ENCODE measurements around the gene URI1. TPM values are rescaled to one million over a fixed set of nuclear protein-coding genes. Genes with fewer than 3 reads are reported as not detected.

Gene URI1
- total and polyA plus RNA-seq, 2 experiments from 2014 or later: 16.2 to 58.1 TPM

DNA sequence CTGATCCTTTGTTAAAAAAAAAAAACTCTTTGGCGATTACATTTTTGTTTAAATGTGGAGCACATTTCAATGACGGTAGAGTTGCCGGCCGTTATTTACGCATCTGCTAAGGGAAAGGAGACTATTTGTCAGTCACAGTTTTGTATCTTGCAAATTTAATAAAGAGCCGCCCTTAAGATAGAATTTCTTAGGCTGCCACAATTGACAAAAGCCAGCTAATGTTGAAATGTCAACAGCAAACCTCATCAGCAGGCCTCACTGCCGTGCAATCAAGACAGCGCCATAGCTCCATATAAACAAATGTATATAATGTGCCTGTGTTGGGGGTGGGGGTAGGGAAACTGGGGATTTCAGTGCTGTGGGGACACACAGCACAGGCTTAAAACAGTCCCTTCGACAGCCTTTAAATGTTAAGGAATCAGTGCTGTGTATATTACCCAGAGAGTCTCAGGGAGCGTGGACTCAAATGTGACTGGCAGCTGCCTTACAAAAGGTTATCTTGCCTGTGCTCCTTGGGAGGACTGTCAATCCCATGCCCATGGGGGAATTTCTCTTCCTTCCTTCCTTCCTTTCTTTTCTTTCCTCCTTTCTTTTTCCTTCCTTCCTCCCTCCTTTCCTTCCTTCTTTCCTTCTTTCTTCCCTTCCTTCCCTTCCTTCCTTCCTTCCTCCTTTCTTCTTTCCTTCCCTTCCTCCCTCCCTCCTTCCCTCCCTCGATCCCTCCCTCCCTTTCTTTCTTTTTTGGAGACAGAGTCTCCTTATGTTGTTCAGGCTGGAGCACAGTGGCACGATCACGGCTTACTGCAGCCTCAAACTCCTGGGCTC lies 108.0 kb downstream of the URI1 start:
- H3K27me3 ChIP-seq (replicated peaks; ENCODE audit: insufficient read depth): no peaks in the 10 kb centered on the region
- in situ Hi-C loops (cut with MboI): no loop called here
- no peak for DNase-seq
- no peaks in the 10 kb centered on the region for H3K9me2 ChIP-seq (ENCODE audit: insufficient read depth)
- TF ChIP-seq EZH2phosphoT487 (IDR thresholded peaks at IDR 0.05; ENCODE audit: insufficient read depth, low read depth): no peak
- no peak for TF ChIP-seq EZH2 (IDR thresholded peaks at IDR 0.05; ENCODE audit: insufficient read depth, poor library complexity, severe bottlenecking)
- no peaks in the 10 kb centered on the region for H3K79me2 ChIP-seq (ENCODE audit: insufficient read depth)
- no peaks in the 10 kb centered on the region for H3K9me3 ChIP-seq (ENCODE audit: low read depth)
- H3K4me2 ChIP-seq (ENCODE audit: unreplicated experiment): no peak overlapping the region
- no peaks in the 10 kb centered on the region for H3K36me3 ChIP-seq (ENCODE audit: low read depth)
- H2AFZ ChIP-seq: no peak overlapping the region
- no peaks in the 10 kb centered on the region for H3K4me1 ChIP-seq (ENCODE audit: insufficient read depth)
- 61 to 63% methylated on average over 12 to 13 of the region's 13 CpGs for WGBS, 2 experiments (ENCODE audit: low coverage in 1 of 2, low lambda C conversion rate in 2 of 2, missing lambda C conversion rate in 2 of 2)
- H4K20me1 ChIP-seq (ENCODE audit: insufficient read depth): no peaks in the 10 kb centered on the region
- H3F3A ChIP-seq (ENCODE audit: insufficient read depth): peaks cover 5% of the 10 kb centered on the region; the same call in 1 of the 2 replicates
- no peak overlapping the region for H3K27ac ChIP-seq
- no peak overlapping the region for H3K4me3 ChIP-seq
- no peak overlapping the region for H3K9ac ChIP-seq

DNA sequence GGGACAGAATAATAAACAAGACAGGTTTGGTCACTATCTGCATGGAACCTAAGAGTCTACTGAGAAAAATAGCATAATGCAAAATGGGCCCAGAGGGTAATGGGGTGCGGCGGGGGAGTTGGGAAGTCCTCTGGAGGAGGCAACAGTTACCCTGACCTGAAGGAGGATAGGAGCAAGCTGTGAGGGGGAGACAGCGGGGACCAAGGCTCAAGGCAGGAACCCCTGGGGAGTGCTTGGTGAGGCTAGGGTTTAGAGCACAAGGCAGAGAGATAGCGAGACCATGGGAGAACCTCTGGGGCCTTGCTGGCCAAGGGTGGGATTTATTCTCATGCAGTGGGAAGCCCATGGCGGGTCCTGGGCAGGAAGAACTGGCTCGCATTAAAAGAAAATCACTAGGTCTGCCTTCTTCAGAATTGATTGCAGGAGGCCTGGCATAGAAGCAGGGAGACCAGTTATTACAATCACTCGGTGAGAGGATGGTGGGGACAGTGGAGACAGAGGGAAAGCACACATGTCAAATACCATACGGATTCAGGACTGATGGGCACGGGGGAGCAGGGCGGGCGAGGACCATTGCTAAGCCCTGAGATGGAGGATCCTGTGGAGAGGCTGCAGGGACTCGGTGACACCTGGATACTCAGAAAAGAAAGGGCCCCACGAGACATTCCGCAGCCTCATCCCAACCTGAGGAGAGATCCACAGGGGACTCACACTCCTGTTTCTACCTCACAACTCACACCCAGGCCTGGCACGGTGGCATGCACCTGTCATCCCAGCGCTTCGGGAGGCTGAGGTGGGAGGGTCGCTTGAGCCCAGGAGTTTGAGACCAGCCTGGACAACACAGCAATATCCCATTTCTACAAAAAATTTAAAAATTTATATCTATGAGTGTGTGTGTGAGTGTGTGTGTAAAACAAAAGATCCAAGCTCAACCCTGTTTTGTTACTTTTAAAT lies 110.4 kb downstream of the URI1 start:
- no peaks in the 10 kb centered on the region for H3K27me3 ChIP-seq (replicated peaks; ENCODE audit: insufficient read depth)
- H2AFZ ChIP-seq: no peak overlapping the region
- H3K9me3 ChIP-seq (ENCODE audit: low read depth): no peaks in the 10 kb centered on the region
- no peaks in the 10 kb centered on the region for H3K4me1 ChIP-seq (ENCODE audit: insufficient read depth)
- H3F3A ChIP-seq (ENCODE audit: insufficient read depth): no peaks in the 10 kb centered on the region
- TF ChIP-seq EZH2phosphoT487 (IDR thresholded peaks at IDR 0.05; ENCODE audit: insufficient read depth, low read depth) (no peak), EZH2 (IDR thresholded peaks at IDR 0.05; ENCODE audit: insufficient read depth, poor library complexity, severe bottlenecking) (no peak)
- H3K4me3 ChIP-seq: no peak overlapping the region
- DNase-seq: no peak
- H3K79me2 ChIP-seq (ENCODE audit: insufficient read depth): no peaks in the 10 kb centered on the region
- H3K36me3 ChIP-seq (ENCODE audit: low read depth): no peaks in the 10 kb centered on the region
- no peak overlapping the region for H3K27ac ChIP-seq
- H3K9ac ChIP-seq: no peak overlapping the region
- H3K4me2 ChIP-seq (ENCODE audit: unreplicated experiment): no peak overlapping the region
- no peaks in the 10 kb centered on the region for H3K9me2 ChIP-seq (ENCODE audit: insufficient read depth)
- H4K20me1 ChIP-seq (ENCODE audit: insufficient read depth): no peaks in the 10 kb centered on the region
- in situ Hi-C loops (cut with MboI): no loop called here
- 76 to 78% methylated on average over 18 of the region's 18 CpGs for WGBS, 2 experiments (ENCODE audit: low coverage in 1 of 2, low lambda C conversion rate in 2 of 2, missing lambda C conversion rate in 2 of 2)

DNA sequence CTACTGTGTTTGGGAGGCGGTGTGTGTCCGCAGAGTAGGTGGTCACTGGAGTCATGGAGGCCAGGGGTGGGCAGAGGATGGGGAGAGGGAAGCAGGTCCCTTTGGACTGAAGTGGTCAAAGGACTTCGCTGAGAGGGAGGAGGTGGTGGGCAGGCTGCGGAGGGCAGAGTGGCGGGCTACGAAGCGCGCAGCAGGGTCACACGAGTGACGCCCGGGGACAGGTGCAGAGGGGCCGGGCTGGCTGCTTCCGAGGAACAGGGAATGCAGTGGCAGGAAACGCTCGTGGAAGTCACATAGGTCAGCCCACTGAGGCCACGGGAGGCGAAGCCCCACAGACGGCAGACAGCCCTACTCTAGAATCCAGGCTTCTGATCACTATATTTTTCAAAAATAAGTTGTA lies 111.5 kb downstream of the URI1 start:
- TF ChIP-seq EZH2phosphoT487 (IDR thresholded peaks at IDR 0.05; ENCODE audit: insufficient read depth, low read depth) (no peak), EZH2 (IDR thresholded peaks at IDR 0.05; ENCODE audit: insufficient read depth, poor library complexity, severe bottlenecking) (no peak)
- in situ Hi-C loops (cut with MboI): no loop called here

DNA sequence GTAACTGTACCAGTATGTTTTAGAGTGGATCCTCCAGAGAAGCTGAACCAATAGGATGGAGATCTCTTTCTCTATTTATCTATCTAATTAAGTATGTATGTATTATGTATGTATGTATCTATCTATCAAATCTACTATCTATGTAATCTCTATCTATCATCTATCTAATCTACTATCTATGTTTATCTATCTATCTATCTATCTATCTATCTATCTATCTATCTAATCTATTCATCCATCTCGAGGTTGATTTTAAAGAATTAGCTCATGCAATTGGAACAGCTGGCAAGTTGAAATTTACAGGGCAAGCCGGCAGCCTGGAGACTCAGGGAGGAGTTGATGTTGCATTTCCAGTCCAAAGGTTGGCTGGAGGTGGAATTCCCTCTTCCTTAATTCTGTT lies 112.2 kb downstream of the URI1 start:
- no peak overlapping the region for H3K9ac ChIP-seq
- 36% methylated on average over 2 of the region's 2 CpGs for WGBS, 2 experiments (ENCODE audit: low coverage in 1 of 2, low lambda C conversion rate in 2 of 2, missing lambda C conversion rate in 2 of 2)
- no peaks in the 10 kb centered on the region for H3K9me2 ChIP-seq (ENCODE audit: insufficient read depth)
- H3K4me2 ChIP-seq (ENCODE audit: unreplicated experiment): no peak overlapping the region
- TF ChIP-seq EZH2phosphoT487 (IDR thresholded peaks at IDR 0.05; ENCODE audit: insufficient read depth, low read depth) (no peak), EZH2 (IDR thresholded peaks at IDR 0.05; ENCODE audit: insufficient read depth, poor library complexity, severe bottlenecking) (no peak)
- H2AFZ ChIP-seq: no peak overlapping the region
- no peaks in the 10 kb centered on the region for H3K9me3 ChIP-seq (ENCODE audit: low read depth)
- no peaks in the 10 kb centered on the region for H3K27me3 ChIP-seq (replicated peaks; ENCODE audit: insufficient read depth)
- no peak overlapping the region for H3K4me3 ChIP-seq
- no peaks in the 10 kb centered on the region for H3K36me3 ChIP-seq (ENCODE audit: low read depth)
- no peaks in the 10 kb centered on the region for H3K4me1 ChIP-seq (ENCODE audit: insufficient read depth)
- no peaks in the 10 kb centered on the region for H4K20me1 ChIP-seq (ENCODE audit: insufficient read depth)
- in situ Hi-C loops (cut with MboI): no loop called here
- DNase-seq: no peak
- H3F3A ChIP-seq (ENCODE audit: insufficient read depth): no peaks in the 10 kb centered on the region
- H3K27ac ChIP-seq: no peak overlapping the region
- H3K79me2 ChIP-seq (ENCODE audit: insufficient read depth): no peaks in the 10 kb centered on the region

More for the DNA sequence above, 111.5 kb downstream of the URI1 start:
- H3K4me2 ChIP-seq (ENCODE audit: unreplicated experiment): no peak overlapping the region
- no peak overlapping the region for H3K9ac ChIP-seq
- no peak overlapping the region for H2AFZ ChIP-seq
- no peak for DNase-seq
- no peaks in the 10 kb centered on the region for H3K79me2 ChIP-seq (ENCODE audit: insufficient read depth)
- H3K9me3 ChIP-seq (ENCODE audit: low read depth): no peaks in the 10 kb centered on the region
- no peaks in the 10 kb centered on the region for H3F3A ChIP-seq (ENCODE audit: insufficient read depth)
- H3K27me3 ChIP-seq (replicated peaks; ENCODE audit: insufficient read depth): no peaks in the 10 kb centered on the region
- no peaks in the 10 kb centered on the region for H3K9me2 ChIP-seq (ENCODE audit: insufficient read depth)
- H3K27ac ChIP-seq: no peak overlapping the region
- H3K4me3 ChIP-seq: no peak overlapping the region
- WGBS, 2 experiments (ENCODE audit: low coverage in 1 of 2, low lambda C conversion rate in 2 of 2, missing lambda C conversion rate in 2 of 2): 87 to 92% methylated on average over 18 of the region's 18 CpGs
- no peaks in the 10 kb centered on the region for H3K4me1 ChIP-seq (ENCODE audit: insufficient read depth)
- H4K20me1 ChIP-seq (ENCODE audit: insufficient read depth): no peaks in the 10 kb centered on the region
- no peaks in the 10 kb centered on the region for H3K36me3 ChIP-seq (ENCODE audit: low read depth)

Data from GM23248 (cell line).